Endothelial cell of umbilical vein (primary cell): ENCODE results near the gene SCP2.

Source experiments
- CTCF ChIP-seq, 2 donors: IDR thresholded peaks; 1 replicate in 1 of 2; 2 replicates in 1 of 2; pipeline ENCODE4 v1.5.1; 2011; ENCODE audit warnings: low read length in 2 of 2, mild to moderate bottlenecking in 2 of 2, moderate library complexity in 2 of 2, control low read depth in 1 of 2, inconsistent platforms in 1 of 2, low read depth in 1 of 2; ENCODE audit not compliant: insufficient read depth in 1 of 2; ENCODE audit errors: extremely low read depth in 1 of 2
- EZH2 ChIP-seq: IDR thresholded peaks from 2 replicates; pipeline ENCODE4 v1.6.1; 2012; ENCODE audit warnings: borderline replicate concordance, low read depth, mild to moderate bottlenecking, moderate library complexity, low read length, inconsistent platforms; ENCODE audit not compliant: severe bottlenecking
- FOS ChIP-seq: IDR thresholded peaks from 2 replicates; pipeline ENCODE4 v1.6.1; 2011; ENCODE audit warnings: mild to moderate bottlenecking, low read length, moderate library complexity, borderline replicate concordance; ENCODE audit not compliant: insufficient read depth
- JUN ChIP-seq: IDR thresholded peaks from 2 replicates; pipeline ENCODE4 v1.6.1; 2011; ENCODE audit warnings: borderline replicate concordance, low read depth; ENCODE audit not compliant: insufficient read length, insufficient read depth
- MAX ChIP-seq: IDR thresholded peaks from 2 replicates; pipeline ENCODE4 v1.6.1; 2011; ENCODE audit not compliant: insufficient read depth, insufficient read length
- MYC ChIP-seq: IDR thresholded peaks from one replicate; pipeline ENCODE4 v1.6.1; 2011; ENCODE audit warnings: mild to moderate bottlenecking, low read depth, low read length
- POLR2A ChIP-seq: IDR thresholded peaks from 2 replicates; pipeline ENCODE4 v1.6.1; 2012; ENCODE audit warnings: low read depth, mild to moderate bottlenecking, control low read depth, low read length
- POLR2AphosphoS5 ChIP-seq: IDR thresholded peaks from 2 replicates; pipeline ENCODE4 v1.6.1; 2012; ENCODE audit warnings: low read depth, mild to moderate bottlenecking, control low read depth, low read length, moderate library complexity; ENCODE audit not compliant: insufficient read depth

GRCh38 chr1:53060579-53060978 is 133.5 kb downstream of the SCP2 start:
- no peak for TF ChIP-seq CTCF (IDR thresholded peaks at IDR 0.05; ENCODE audit: extremely low read depth in 1 of 2, insufficient read depth in 1 of 2, low read depth in 1 of 2, low read length in 2 of 2)
- TF ChIP-seq EZH2 = no peak
- TF ChIP-seq POLR2AphosphoS5 = no peak
- no peak for TF ChIP-seq JUN
- TF ChIP-seq POLR2A = no peak
- no peak for TF ChIP-seq FOS
- TF ChIP-seq MAX = no peak
- TF ChIP-seq MYC = no peak
